Superior temporal gyrus (tissue), 1 donor: Measurements from ENCODE around the gene SPAG9.
"Not testable (repeated sequence)": the region's sequence is repeated elsewhere in the genome, so short reads cannot be mapped to it uniquely, and the experiment has no call there.

Source experiments
- DNase-seq: peaks from one replicate; pipeline ENCODE4 v3.0.0-alpha.2; 2016; ENCODE audit errors: extremely low spot score

SPAG9 gene

DNA sequence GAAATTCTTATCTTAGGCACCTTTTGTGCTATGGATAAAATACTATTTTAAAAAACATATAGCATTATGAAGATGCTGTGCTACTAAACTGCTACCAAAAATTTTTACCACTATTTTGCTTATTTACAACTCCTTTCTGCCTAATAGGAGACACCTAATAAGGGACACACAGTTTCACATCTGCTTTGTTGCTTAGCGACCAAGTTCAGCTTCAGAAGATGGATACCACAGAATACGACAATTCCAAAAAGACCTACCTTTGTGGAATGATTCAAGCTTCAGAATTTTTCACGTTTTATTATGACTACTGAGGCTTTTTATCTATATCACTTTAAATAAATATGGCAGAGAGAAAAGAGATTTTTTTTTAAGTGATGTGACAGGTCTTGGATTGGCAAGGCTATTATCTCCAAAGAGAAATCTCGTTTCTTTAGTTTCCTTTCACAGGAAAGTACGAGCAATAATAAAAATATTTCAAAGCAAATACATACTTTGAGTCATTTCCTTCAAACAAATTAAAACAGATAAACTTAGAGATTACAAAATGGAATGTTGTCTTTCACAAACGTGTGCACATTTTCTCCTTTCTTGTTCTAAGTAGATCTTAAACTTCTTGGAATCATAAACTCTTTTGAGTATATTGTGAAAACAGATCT, 35.4 kb downstream of the SPAG9 start:
- DNase-seq: peak; percentile 6

DNA sequence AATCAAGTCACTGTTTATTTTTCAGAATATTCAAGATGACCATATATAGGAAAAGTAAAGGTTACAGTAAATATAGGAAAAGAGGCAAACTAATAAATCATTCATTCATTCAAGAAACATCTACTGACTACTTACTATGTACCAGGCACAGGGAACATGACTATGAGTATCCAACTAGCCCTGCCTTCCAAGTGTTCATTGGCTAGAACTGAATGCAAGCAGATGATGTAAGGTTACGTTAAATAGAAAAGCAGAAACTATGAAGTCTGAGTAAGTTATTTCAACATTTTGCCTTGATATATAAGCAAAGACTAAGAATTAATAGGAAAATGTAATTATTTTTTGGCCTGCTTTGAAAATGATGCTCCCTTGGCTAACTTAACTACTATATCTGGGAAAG, 36.7 kb downstream of the SPAG9 start:
- DNase-seq: no peak

DNA sequence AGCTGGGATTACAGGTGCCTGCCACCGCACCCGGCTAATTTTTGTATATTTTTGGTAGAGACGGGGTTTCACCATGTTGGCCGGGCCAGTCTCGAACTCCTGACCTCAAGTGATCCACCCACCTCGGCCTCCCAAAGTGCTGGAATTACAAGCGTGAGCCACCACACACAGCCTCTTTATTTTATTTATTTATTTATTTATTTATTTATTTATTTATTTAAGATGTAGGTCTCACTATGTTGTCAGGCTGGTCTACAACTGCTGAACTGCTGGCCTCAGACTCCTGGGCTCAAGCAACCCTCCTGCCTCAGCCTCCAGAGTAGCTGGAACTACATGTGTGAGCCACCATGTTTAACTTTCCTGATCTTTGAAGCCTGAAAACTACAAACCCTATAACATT, 37.3 kb downstream of the SPAG9 start:
- not testable (repeated sequence) for DNase-seq

DNA sequence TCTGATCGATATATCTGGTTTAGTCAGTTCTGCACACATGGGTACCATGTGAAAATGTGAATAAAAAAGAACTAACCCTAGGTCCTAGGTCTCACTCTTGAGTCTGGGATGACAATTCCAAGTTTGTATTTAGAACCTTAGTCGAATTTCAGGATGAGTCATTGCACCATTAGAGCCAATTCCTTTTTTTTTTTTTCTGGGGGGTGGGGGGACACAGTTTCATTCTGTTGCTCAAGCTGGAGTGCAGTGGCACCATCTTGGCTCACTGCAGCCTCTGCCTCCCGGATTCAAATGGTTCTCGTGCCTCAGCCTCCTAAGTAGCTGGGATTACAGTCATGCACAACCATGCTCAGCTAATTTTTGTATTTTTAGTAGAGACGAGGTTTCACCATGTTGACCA, 41.6 kb downstream of the SPAG9 start:
- no peak for DNase-seq

DNA sequence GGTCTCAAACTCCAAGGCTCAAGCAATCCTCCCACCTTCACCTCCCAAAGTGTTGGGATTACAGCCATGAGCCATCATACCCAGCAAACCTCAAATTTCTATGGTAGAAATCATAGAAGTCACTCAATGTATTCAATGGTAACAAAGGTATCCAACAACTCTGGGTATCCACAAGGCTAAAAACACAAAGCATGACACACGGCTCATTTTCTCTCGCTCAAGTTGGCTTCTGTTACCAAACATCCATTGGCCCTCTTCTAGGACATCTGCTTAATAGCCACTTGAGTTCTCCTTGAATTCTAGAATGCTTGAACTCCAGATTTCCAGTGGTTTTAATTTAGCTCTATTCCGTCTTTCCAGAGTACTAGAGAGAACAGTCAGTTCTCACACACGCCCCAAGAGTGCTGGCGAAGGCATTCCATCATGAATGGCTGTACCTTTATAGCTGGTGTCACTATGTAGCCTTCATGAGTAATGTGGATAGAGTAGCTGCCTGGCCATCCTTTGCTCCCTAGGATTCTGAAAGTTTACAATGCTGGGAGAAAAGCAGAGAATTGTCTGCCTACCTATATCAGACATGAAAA, 42.6 kb downstream of the SPAG9 start:
- DNase-seq: no peak

DNA sequence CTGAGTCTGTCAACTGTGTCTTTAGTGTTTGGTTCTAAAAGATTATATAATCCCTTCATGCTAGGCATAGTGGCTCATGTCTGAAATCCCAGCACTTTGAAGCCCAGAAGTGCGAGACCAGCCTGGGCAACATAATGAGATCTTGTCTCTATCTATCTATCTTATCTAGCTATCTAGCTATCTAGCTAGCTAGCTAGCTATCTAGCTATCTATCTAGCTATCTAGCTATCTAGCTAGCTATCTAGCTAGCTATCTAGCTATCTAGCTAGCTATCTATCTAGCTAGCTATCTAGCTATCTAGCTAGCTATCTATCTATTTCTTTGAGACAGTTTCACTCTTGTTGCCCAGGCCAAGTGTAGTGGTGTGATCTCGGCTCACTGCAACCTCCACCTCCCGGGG, 43.8 kb downstream of the SPAG9 start:
- DNase-seq: no peak

DNA sequence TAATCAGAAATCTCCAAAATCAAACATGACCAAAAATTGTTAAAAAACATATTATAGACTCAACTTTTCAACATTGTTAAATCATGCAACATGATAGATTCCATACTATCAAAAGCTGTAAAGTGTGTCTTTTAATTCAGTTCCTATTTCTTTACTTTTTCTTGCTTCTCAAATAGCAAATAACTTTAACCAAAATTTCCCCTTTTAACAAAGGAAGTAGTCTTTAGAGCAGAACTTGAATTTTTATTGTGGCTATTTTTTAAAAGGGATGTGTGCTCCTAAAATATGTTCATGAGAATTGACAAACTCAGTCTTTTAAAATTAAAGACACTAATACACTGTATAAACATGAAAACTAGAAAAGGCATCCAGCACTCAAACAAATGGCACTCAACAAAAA, 49.1 kb downstream of the SPAG9 start:
- no peak for DNase-seq

DNA sequence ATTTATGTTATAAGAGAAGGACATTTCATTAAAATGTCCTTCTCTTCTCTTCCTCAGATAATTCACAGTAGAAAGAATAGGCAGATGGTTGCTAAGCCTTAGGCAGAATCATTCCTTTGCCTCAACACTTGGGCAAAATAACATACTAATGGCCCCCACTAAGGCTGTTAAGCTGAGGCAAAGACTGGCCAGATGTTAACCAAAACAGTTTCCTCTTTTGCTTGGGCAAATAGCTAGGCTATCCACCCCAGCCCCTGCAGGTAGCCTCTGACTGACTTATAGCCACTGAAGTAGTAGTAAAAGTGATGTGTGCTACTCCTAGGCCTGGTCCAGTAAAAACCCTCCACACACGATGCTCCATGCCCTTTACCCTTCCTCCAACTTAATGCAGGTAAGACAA, 55.2 kb downstream of the SPAG9 start:
- no peak for DNase-seq

DNA sequence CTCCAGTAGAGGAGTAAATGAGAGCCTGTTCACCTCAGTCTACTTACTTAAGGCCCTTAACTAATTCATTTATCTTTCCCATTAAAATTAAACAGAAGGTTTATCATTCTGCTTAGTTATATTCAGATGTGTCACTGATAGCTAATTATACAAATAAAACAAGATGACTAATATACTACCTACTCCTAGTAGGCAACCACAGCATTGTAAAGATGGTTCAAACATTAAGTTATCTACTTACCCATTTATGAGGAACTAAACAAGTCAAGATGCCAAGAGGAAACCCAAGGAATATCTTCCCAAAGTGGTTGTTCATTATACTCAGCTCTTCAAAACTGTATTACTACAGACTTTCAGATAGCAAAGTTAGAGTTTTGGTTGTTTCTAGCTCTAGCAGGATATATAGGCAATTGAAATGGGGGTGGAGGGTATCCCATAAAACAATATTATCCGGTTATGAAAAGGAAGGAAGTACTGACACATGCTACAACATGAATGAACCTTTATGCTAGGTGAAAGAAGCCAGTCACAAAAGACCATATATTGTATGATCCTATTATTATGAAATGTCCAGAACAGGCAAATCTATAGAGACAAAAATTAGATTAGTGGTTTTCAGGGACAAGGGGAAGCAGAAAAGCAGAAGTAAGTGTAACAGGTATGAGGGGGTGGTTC, 56.5 kb downstream of the SPAG9 start:
- no peak for DNase-seq

DNA sequence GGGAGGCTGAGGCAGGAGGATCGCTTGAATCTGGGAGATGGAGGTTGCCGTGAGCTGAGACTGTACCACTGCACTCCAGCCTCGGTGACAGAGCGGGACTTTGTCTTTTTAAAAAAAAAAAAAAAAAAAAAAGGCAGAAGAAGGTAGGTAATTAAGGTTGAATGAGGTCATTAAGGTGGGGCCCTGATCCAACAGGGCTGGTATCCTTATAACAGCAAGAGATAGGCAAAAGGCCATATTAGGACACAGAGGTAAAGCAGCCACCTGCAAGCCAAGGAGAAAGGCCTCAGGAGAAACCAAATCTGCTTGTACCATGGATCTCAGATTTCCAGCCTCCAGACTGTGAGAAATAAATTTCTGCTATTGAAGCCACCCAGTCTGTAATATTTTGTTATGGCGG, 60.3 kb downstream of the SPAG9 start:
- no peak for DNase-seq

DNA sequence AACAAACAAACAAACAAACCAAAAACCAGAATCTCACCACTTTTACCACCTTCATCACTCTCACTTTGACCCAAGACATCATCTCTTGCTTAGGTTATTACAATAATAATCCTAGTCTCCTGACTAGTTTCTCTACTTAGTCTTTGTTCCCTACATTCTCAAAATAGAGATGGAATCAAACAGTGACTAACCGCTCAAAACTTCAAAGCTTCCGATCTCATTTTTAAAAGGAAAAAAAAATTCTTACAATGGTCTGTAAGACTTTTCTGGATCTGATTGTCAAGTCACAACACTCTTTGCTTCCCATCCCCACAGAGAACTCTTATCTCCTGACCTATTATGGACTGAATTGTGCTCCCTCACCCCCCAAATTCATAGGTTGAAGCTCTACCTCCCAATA, 60.9 kb downstream of the SPAG9 start:
- no peak for DNase-seq

DNA sequence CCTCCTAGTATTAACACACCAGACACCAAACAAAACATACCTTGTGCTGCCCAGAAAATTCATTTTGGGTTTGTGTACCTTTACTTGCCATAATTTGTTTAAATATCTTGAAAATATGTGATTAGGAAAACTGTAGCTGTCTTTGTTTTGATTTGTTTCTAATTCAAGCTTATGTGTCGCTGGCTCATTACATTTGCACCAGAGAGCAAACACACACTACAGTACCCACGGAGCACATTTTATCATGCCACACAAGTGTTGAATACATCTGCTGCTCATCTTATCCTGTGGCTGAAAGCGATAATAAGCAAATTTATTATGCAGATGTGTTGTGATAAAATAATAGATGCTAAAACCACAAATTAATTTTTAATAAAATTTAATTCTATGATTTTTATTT, 63.1 kb downstream of the SPAG9 start:
- DNase-seq: peak; percentile 42

DNA sequence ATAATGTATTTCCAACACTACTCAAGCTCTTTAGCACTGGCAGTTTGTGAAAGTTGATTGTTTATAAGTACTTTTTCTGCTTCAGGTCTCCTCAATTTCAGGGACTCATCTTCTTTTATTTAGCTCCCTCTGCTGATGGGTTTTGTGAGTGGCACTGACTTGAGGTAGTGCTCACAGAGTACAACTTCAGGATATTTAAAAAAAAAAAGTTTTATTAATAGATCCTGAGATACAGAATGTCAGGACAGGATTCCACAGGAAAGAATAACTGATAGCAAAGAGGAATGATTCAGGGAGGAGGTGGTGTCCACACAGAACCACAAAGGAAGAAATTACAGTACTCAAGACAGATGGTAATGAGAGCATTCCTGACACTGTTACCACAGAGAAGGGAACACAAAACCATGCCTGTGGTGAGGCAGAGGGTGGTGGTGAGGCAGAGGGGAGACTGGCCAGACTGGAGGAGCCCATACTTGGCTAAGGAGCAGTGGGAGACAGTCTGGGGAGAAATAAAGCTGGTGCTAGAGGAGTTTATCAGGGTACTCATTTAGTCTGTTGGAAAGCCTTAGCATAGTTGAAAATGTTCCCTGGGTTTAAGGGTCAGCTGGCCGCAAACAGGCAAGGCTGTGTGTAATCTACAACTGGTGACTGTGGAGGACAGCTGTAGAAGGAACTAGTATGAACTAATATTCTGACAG, 63.7 kb downstream of the SPAG9 start:
- DNase-seq: peak; percentile 92

DNA sequence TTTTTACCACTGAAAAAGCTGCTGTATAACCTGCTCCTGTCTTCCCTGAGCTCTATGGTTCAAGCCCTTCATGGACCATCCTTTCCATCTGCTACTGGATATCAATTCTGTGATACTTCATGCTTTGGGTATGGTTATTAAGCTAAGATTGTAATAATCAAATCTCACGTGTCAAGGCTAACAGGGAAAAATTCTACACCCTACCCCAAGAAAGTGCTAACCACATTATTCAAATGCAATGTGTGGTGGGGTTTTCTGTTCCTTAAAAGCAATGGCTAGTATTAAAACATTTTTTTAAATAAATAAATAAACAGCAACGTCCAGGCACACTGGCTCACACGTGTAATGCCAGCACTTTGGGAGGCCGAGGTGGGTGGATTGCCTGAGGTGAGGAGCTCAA, 65.9 kb downstream of the SPAG9 start:
- DNase-seq: no peak

DNA sequence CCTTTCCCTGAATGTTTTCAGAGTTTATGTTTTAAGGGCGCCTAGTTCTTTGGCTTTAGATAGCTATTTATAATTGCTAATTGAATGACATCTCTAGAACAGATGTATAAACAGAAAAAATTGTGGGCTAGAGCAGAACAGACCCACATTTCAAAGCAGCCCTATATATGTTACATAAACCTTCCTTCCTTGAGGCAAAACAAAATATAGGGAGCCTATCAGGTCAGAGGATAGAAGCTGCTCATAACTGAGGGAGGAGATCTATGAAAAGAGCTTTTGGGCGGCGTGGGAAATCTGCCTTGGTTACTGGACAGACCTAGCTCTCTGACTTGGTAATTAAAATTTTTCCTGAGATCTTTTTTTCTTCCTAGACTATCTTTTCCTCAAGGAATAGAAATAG, 68.4 kb downstream of the SPAG9 start:
- DNase-seq: peak; percentile 40

DNA sequence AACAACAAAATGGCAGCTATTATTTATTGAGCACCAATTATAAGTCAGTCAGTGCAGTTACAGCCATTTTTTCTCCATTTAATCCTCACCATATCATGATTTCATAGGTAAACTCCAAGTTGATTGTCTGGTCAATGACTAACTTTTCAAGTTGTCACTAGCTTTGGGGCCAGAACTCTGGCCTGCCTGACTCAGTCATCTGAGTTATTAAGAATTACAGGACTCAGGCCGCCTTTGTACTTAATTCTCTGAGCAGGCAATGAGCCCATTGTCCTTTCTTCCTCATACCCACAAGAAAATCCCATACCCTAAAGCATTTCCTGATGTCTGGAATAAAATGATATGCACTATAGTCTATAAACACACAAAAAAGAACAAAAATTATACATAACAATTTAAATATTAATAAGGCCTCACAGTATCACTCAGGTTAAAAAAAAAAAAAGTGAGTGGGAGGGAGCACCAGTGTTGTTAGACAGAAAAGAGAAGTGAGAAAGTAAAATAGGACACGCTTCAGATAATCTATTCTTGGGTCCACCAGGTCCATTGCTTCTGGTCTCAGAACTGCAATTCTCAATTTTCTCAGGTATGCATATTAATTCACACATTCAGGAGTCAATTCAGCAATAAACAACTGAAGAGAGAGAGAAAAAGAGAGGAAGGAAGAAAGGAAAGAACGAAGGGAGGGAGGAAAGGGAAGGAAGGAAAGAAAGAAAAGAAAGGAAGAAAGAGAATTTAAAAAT, 70.2 kb downstream of the SPAG9 start:
- DNase-seq: no peak

DNA sequence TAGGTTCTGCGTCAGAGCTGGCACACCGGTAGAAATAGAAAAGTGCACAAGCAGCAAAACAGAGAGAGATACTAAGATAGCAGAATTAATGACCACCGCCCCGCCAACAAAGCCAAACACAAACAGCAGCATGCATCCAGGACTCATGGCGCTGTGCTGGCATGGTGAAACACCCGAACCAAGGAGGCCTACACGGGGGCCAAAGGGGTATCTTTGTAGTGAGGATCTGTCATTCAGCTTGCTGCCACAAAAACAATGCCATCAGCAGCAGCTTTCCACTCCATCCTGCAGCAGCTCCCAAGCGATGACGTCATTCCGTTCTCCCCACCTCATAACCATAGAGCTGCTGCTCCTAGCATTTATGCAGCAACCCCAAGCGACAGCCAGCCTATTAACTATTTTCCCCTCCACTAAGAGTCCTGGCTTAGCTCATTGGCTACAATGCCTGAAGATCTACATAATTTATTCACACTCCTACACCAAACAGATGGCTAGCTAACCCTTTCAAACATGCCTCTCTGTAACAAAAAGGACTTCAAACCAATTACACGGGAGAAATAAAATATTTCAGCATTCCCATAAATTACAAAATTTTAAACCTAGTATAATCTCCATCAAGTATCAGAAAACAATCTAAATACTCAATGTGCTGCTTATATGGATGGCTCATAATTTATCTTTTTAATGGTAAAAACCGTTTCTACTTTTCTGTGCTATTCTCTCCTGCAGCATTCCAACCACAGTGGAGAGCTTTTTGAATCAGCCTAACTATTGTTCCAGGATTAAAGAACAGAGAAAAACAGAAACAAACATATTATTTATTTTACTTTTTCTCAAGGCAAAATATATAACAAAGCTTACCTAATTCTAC, 73.9 kb downstream of the SPAG9 start:
- DNase-seq: peak; percentile 99

DNA sequence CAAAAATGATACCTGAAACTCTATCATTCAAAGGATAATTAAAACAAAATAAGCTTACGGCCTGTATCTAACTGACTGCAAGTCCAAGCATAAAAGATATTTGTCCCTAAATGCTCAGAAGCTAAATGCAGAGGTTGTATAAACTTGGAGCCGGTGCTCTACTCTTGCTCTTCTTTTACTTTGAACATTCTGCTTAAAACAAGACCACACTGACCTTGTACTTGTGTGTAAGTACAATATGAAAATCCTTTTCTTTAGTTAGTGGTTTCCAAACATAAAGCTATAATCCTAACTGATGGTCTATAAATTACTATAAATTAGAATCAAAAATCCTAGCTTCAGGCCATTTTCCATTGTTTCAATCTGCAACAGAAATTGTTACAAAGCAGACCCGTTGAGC, 74.6 kb downstream of the SPAG9 start:
- DNase-seq: peak; percentile 77

DNA sequence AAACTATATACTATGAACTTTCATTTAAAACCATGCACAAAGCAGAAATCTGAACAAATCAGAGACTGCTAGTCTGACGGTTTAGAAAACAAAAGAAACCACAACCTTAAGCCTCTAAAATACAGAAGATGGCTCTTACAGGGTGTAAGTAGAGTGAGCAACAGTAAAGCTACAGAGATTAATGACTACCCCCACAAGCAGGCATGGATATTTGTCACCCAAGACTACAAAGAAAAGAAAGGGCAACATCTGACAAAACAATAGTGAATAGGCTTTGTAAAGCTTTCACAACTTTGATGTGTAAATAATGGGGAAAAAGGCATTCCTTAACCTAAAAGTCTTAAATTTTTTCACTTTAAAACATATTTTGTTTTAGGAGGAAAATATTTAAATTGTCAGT, 75.0 kb downstream of the SPAG9 start:
- DNase-seq: peak; percentile 83

DNA sequence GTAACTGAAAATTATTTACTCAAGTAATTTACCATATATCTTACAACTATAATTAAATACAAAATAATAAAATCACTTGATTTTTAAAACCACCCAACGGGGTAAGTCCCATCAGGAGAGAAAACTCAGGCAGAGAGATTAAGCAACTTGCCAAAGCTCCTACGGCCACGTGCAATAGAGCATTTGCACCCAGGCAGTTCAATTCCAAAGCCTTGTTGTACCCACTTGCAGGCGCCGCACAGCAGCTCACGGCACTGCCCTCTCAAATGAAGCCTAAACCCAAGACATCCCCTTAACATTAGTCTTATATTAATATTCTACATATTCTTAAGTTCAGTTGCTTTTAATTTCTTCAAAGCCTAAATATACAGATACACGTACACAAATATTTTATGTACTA, 75.7 kb downstream of the SPAG9 start:
- peak; percentile 80 for DNase-seq

DNA sequence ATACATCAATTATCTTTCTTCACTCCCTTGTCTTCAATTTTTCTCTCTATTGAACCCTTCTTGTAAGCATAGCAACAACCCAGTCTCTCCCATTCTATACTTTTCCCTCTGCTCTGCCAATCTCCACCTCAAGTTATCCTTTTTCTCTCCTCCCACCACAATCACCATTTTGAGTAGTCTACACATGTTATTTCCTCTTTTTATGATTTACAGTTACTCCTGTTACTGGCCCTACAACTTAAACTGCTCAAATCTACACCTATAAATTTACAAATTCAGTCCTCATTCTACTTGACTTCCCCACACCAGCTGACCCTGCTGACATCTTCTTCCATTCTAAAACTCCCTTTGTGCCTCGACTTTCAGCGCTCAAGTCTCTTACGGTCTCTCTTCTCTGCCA, 84.6 kb downstream of the SPAG9 start:
- DNase-seq: no peak
